LNCAP (cell line): ENCODE data around the gene ARL6IP1.

ENCODE experiments used
- CTCF ChIP-seq: fragments of 450-650 bp; IDR thresholded peaks from 2 replicates; pipeline ENCODE4 v1.5.1; 2017; ENCODE audit warnings: mild to moderate bottlenecking

ARL6IP1 gene

DNA sequence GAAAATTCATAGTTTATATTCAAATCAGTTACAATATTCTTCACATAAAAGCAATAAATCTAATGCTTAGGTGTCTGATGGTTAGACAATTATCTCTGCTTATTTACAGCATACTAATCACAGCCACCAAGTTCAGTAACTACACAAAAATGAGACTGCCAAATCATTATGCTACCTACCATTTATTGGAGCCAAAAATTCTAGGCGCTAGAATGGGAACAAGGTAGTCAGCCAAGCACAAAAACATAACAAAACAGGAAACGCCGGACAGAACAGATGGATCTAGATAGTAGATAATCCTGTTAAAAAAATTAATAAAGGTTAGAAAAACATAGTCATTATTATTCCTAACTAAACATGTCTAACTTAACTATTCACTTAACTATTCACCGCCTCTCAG lies 3.6 kb downstream of the ARL6IP1 start:
- no peak for TF ChIP-seq CTCF

DNA sequence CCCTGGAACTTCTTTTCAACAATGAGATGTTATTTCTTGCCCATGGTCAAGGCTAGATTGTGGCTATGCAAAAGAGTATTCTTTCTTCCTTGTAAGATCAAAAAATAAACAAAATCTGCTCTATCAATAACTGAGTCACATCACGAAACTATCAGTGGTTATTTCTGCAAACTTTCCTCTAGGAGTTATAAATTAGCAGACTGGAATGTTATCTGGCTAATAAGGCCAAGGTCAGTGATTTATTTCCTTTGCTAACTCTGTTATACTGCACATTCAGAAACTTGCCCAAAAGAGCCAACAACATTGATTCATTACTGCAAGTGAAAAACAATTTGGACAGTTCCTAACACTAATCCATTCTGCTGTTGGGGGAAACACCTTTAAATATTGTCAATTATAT lies 5.0 kb downstream of the ARL6IP1 start:
- no peak for TF ChIP-seq CTCF

DNA sequence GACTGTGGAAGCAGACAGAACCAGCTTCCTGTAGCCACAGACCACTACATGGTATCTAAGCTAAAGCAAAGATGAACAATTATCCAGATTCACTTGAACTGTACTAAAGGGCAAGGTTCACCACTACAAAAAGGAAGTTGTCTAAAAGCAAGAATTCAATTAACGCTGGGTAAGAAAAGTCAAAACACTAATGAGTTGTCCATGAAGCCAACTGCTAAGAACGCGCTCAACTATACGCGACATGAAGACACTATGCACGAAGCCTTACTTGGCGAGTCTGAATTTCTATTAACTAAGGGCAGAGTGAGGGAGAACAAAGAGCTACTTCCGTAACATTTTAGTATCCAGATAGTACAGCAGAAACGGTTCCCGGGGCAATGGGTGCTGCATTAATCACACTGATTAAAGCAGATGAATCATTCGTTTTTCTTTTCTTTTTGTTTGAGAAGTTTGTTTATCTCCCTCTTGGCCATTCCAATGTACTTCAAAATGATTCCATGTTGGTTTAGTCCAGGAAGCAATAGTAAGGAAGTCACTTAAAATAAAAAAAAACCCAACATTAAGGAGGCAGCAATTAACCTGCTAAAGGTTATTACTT lies 8.4 kb downstream of the ARL6IP1 start:
- no peak for TF ChIP-seq CTCF

GRCh38 chr16:18789850-18790706 lies 11.3 kb downstream of the ARL6IP1 start, which contains the start of gene RPS15A:
RPS15A (minus strand) TSS chr16:18790334; CDS start chr16:18789113, 1,221 bp downstream.
- TF ChIP-seq CTCF: no peak

DNA sequence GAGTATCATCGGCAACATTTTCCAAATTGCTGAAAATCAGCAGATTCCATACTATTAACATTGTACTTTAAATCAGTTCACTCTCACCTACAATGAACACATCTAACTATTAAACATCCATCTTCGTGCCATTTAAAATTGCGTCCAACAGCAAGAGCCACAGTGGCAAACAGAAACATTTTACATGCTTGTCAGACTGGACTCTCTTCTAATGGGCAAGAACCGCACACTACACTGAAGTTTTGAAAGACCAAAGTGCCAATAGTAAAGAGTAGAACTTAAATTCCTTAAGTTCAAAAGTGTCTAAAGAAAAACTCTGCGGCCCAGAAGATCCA lies 11.9 kb downstream of the ARL6IP1 start:
- TF ChIP-seq CTCF: no peak

DNA sequence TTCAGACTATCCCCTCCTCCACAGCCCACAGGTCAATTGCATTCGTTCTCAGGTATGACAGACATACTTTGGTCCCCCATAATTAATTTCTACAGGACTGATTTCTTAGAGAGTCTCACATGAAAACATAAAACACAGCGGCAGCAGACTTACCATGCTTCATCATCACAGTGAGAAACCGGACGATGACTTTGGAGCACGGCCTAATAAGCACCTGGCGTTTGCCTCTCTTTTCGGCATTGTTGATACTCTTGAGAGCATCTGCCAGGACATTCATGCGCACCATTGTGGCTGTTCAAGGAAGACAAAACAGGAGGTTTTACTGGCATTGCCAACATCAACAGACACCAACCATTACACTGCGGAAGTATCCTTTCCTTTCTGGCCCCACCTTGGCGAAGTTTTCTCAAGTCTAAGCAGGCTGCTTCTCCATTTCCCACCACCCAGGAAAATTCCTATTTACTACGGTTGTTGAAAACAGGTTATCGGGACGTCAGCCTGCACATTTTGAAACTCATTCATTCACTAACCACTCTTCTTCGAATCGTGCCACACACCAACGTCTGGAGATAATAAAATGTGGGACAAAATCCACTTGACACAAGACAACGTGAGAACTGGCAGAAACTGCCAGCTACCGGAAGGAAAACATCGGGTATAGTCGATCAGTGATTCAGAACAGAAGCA lies 12.4 kb downstream of the ARL6IP1 start:
- no peak for TF ChIP-seq CTCF

- no peak for TF ChIP-seq CTCF
These were observed 16.3 kb downstream of the ARL6IP1 start for GRCh38 chr16:18784917-18785623.
